Adipocyte (in vitro differentiated cells): ENCODE results near the gene FAM180A.

Source experiments
- DNase-seq: peaks from one replicate; pipeline ENCODE4 v3.0.0-alpha.2; 2015; ENCODE audit warnings: low read depth
- H3K27me3 ChIP-seq: replicated peaks from 2 replicates; pipeline ENCODE4 v1.7.0; 2013; ENCODE audit warnings: mild to moderate bottlenecking, low read length, moderate library complexity; ENCODE audit not compliant: control insufficient read depth, insufficient read depth
- H3K36me3 ChIP-seq: 2 replicates; pipeline ENCODE4 v1.7.0; 2013; ENCODE audit warnings: low read length, mild to moderate bottlenecking, moderate library complexity; ENCODE audit not compliant: control insufficient read depth, insufficient read depth, severe bottlenecking
- H3K4me1 ChIP-seq: 2 replicates; pipeline ENCODE4 v1.7.0; 2013; ENCODE audit warnings: mild to moderate bottlenecking, low read length, moderate library complexity; ENCODE audit not compliant: control insufficient read depth, insufficient read depth
- H3K4me3 ChIP-seq: 2 replicates; pipeline ENCODE4 v1.7.0; 2013; ENCODE audit warnings: mild to moderate bottlenecking, low read length, moderate library complexity
- H3K9ac ChIP-seq: 2 replicates; pipeline ENCODE4 v1.7.0; 2013; ENCODE audit warnings: mild to moderate bottlenecking, low read length, moderate library complexity
- H3K9me3 ChIP-seq: 2 replicates; pipeline ENCODE4 v1.7.0; 2013; ENCODE audit warnings: mild to moderate bottlenecking, low read length, moderate library complexity; ENCODE audit not compliant: control insufficient read depth

Gene FAM180A

DNA sequence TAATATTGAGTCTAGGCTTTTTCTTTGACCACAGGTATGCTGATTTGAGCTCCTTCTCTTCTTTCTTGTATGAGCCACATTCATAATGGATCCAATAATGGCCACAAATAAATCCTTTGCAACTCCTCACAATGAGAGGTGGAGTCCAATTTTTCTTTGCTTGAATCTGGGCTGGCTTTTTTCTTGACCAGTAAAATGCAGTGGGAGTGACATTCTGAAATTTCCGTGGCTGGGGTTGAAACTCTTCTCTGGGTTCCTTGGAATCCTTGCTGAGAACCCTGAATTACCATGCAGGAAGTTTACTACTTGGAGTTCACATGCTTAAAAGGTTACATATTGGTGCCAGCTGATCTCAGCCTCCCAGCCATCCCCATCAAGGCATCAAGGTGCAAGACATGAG, 22.4 kb upstream of the FAM180A start:
- Histone ChIP-seq H3K4me1 (peaks cover 21% of the 10 kb centered on the region), H3K36me3 (no peaks in the 10 kb centered on the region), H3K9ac (no peak overlapping the region), H3K27me3 (no peaks in the 10 kb centered on the region), H3K4me3 (no peak overlapping the region), H3K9me3 (no peaks in the 10 kb centered on the region)
- no peak for DNase-seq

GRCh38 chr7:135770139-135770710, 21.6 kb upstream of the FAM180A start:
- no peak overlapping the region for H3K4me3 ChIP-seq
- H3K9ac ChIP-seq, result no peak overlapping the region
- DNase-seq, result peak; percentile 31

DNA sequence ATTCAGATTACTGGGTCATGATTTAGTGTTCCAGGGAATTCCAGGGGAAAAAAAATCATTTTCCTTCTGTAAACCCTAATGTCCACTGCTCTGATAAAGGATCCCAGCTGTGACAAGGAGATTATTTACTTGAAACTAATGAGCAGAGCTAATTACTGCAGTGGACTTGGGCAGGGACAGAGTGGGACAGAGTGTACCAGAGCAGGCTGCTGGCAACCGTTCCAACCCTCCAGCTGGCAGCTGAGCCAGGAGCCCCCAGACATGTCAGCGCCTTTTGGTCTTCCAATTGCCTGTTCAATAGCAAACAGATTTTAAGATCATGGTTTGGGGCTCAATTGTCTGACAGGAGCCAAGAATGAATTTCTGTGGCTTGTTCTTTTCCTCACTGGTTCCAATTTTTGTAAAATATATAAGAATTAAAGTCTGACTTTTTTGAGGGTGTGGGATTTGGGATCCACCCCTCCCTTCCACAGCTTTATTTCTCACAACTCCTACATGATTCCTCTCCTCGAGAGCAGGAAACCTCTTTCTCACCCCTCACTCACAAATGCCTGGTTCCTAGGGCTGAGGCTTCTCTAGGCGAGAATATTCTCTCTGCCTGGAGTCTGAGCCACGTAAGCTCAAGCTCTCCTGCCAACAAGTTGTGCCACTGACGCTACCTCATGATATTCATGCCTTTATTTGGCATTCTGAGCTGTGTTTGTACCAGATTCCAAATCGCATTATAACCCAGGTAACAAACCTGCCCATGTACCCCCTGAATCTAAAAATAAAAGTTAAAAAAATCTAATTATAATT, 20.6 kb upstream of the FAM180A start:
- no peak for DNase-seq
- no peaks in the 10 kb centered on the region for H3K9me3 ChIP-seq
- no peak overlapping the region for H3K4me3 ChIP-seq
- H3K4me1 ChIP-seq, result peaks cover 18% of the 10 kb centered on the region
- H3K36me3 ChIP-seq, result no peaks in the 10 kb centered on the region
- no peaks in the 10 kb centered on the region for H3K27me3 ChIP-seq
- no peak overlapping the region for H3K9ac ChIP-seq

More at GRCh38 chr7:135770139-135770710, 21.6 kb upstream of the FAM180A start:
- Histone ChIP-seq H3K27me3 (no peaks in the 10 kb centered on the region), H3K4me1 (peaks cover 21% of the 10 kb centered on the region), H3K9me3 (no peaks in the 10 kb centered on the region), H3K36me3 (no peaks in the 10 kb centered on the region)

DNA sequence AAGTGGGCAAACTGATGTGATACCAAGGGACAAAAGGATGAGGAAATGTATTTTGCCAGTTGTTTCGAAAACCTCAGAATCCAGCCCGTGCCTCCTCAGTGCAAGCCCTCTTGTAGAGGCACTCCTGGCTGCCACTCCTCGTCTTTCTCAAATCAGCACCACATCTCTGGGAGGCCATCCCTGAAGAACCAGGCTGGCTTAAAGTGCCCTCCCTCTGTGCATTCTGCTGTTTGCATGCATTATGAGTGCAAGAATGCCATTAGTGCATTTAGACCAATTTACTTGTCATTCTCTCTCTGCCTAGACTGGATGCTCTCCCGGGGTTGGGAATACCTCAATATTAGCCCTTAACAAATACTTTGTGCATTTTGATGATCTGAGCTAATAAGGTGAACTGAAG, 19.9 kb upstream of the FAM180A start:
- H3K4me3 ChIP-seq, result no peak overlapping the region
- no peaks in the 10 kb centered on the region for H3K9me3 ChIP-seq
- no peak for DNase-seq
- no peaks in the 10 kb centered on the region for H3K36me3 ChIP-seq
- H3K9ac ChIP-seq, result no peak overlapping the region
- H3K4me1 ChIP-seq, result peaks cover 15% of the 10 kb centered on the region
- no peaks in the 10 kb centered on the region for H3K27me3 ChIP-seq

DNA sequence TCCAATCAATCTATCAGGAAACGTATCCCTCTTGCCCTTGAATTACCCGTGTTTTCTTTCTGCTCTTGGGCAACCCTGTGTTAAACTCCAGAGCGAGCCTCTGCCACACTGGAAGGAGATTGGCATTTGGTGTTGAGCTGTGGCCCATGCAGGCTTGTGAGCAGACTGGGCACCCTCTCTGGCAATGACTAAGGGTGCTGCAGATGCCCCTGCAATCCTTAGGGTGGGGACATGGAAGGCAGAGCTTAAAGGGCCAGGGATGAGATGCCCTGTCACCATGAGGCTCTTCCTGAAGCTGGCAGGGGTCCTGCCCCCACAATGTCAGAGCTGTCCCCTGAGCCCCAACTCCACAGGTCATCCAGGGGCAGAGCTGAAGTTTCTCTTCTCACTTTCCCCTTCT, 19.5 kb upstream of the FAM180A start:
- peaks cover 15% of the 10 kb centered on the region for H3K4me1 ChIP-seq
- H3K9ac ChIP-seq, result no peak overlapping the region
- H3K27me3 ChIP-seq, result no peaks in the 10 kb centered on the region
- no peak overlapping the region for H3K4me3 ChIP-seq
- DNase-seq, result no peak
- H3K36me3 ChIP-seq, result no peaks in the 10 kb centered on the region
- H3K9me3 ChIP-seq, result no peaks in the 10 kb centered on the region

DNA sequence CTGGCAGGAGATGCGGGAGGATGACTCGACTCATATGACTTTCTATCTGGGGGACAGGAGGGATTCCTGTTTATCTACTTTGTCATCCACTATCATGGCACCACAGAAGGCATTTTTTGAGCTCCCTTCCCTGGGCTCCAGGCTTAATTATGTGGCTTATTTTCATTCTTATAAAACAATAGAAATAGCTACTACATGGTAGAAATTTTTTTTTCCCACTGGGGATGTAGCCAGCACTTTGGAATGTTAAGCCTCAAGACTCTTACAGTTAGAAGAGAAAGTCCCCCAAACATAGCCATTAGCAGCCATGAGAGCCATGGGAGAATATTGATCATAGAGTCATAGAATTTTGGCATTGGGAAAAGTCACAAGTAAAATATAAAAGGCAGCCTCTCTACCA, 14.6 kb upstream of the FAM180A start:
- Histone ChIP-seq H3K4me1 (peaks cover 16% of the 10 kb centered on the region), H3K27me3 (no peaks in the 10 kb centered on the region), H3K36me3 (no peaks in the 10 kb centered on the region), H3K9ac (no peak overlapping the region), H3K4me3 (no peak overlapping the region), H3K9me3 (no peaks in the 10 kb centered on the region)
- DNase-seq, result peak; percentile 53

- Histone ChIP-seq H3K4me1 (peaks cover 16% of the 10 kb centered on the region), H3K9ac (peak overlapping the region; percentile 4), H3K4me3 (no peak overlapping the region), H3K27me3 (no peaks in the 10 kb centered on the region), H3K36me3 (no peaks in the 10 kb centered on the region), H3K9me3 (peaks cover 7% of the 10 kb centered on the region)
- DNase-seq, result peak; percentile 84
Measured at GRCh38 chr7:135761751-135762488, 13.3 kb upstream of the FAM180A start.

GRCh38 chr7:135759532-135759931, 10.9 kb upstream of the FAM180A start:
- no peaks in the 10 kb centered on the region for H3K27me3 ChIP-seq
- no peak for DNase-seq
- H3K4me3 ChIP-seq, result no peak overlapping the region
- H3K36me3 ChIP-seq, result no peaks in the 10 kb centered on the region
- H3K4me1 ChIP-seq, result peaks cover 16% of the 10 kb centered on the region
- H3K9ac ChIP-seq, result no peak overlapping the region
- H3K9me3 ChIP-seq, result peaks cover 9% of the 10 kb centered on the region

GRCh38 chr7:135758531-135758932, 9.9 kb upstream of the FAM180A start:
- Histone ChIP-seq H3K9me3 (peaks cover 9% of the 10 kb centered on the region), H3K4me3 (peak overlapping the region; percentile 73), H3K27me3 (no peaks in the 10 kb centered on the region), H3K36me3 (no peaks in the 10 kb centered on the region), H3K9ac (peak overlapping the region; percentile 84), H3K4me1 (peaks cover 16% of the 10 kb centered on the region)
- peak; percentile 80 for DNase-seq

DNA sequence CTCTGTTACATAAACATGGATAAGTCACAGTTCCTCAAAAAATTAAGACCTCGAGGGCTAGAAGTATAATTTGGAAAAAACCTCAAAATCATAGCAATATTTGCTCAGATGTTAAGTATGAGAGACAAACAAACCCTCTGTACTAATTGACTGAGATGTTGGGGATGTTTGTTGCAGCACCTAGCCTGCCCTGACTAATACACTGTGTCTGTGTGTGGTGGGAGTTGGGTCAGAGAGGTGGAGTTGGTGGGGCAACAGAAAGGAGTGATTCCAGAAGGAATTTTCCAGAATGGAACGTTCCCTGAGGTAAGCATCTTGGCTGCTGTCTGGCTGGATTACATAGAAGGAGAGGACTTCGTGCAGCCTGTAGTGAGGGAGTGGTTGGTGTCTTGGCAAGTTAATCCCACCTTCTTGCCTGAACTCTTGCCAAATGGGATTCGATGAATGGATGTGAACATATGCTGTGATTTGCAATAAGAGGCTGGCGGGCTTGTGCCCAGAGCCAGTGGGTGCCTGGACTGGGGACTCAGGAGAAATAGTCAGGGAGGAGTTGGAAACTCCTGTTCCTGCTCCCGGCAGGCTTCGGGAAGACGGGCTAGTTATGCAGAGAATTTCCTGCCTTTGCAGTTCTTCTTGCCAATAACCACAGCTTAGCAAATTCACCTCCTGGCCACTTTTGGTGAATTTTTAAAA, 9.3 kb upstream of the FAM180A start:
- Histone ChIP-seq H3K27me3 (no peaks in the 10 kb centered on the region), H3K4me1 (peaks cover 16% of the 10 kb centered on the region), H3K9me3 (peaks cover 9% of the 10 kb centered on the region), H3K36me3 (no peaks in the 10 kb centered on the region), H3K9ac (peak overlapping the region; percentile 84), H3K4me3 (peak overlapping the region; percentile 73)
- peak; percentile 73 for DNase-seq

- DNase-seq, result no peak
- no peaks in the 10 kb centered on the region for H3K36me3 ChIP-seq
- no peak overlapping the region for H3K9ac ChIP-seq
- no peaks in the 10 kb centered on the region for H3K27me3 ChIP-seq
- peaks cover 7% of the 10 kb centered on the region for H3K4me1 ChIP-seq
- peaks cover 9% of the 10 kb centered on the region for H3K9me3 ChIP-seq
- H3K4me3 ChIP-seq, result no peak overlapping the region
Measured at GRCh38 chr7:135756191-135756590, 7.6 kb upstream of the FAM180A start.
